Stomach (tissue), 9 donors: ENCODE results near the gene FZR1. TPM values are rescaled to one million over a fixed set of nuclear protein-coding genes. Genes with fewer than 3 reads are reported as not detected.

Source experiments
- DNase-seq, 2 donors: peaks; one replicate each; pipeline versions ENCODE4 v3.0.0 to v3.0.0-alpha.2; 2013 to 2019
- H3K27ac ChIP-seq, 5 donors: fragments of 200-600 bp in 4 of 5; sonication (generic) in 4 of 5; one replicate each; pipeline ENCODE4 v1.5.1; 2013 to 2019; ENCODE audit warnings: mild to moderate bottlenecking in 1 of 5, moderate library complexity in 1 of 5
- H3K27me3 ChIP-seq, 3 donors: fragments of 200-600 bp; sonication (generic); one replicate each; pipeline ENCODE4 v1.5.1; 2017 to 2019; ENCODE audit warnings: mixed run types in 1 of 3
- H3K36me3 ChIP-seq, 4 donors: fragments of 200-600 bp; sonication (generic); 1 replicate in 3 of 4; 2 replicates in 1 of 4; pipeline ENCODE4 v1.5.1; 2016 to 2019
- H3K4me1 ChIP-seq, 4 donors: fragments of 200-600 bp; sonication (generic); one replicate each; pipeline ENCODE4 v1.5.1; 2016 to 2019
- H3K4me3 ChIP-seq, 4 donors: fragments of 200-600 bp; sonication (generic) in 3 of 4; one replicate each; pipeline ENCODE4 v1.5.1; 2016 to 2019; ENCODE audit warnings: mild to moderate bottlenecking in 1 of 4
- H3K9me3 ChIP-seq, 4 donors: fragments of 200-600 bp; sonication (generic); one replicate each; pipeline ENCODE4 v1.5.1; 2016 to 2019
- EP300 ChIP-seq: sonication (generic); formaldehyde crosslinking; IDR thresholded peaks from one replicate; pipeline ENCODE4 v1.6.1; 2017; ENCODE audit warnings: antibody characterized with exemption
- POLR2A ChIP-seq, 4 donors: fragments of 450-650 bp; IDR thresholded peaks; one replicate each; pipeline ENCODE4 v1.6.1; 2016; ENCODE audit warnings: antibody characterized with exemption in 4 of 4, control low read depth in 2 of 4, mild to moderate bottlenecking in 1 of 4, moderate library complexity in 1 of 4
- POLR2AphosphoS5 ChIP-seq, 3 donors: sonication (generic); formaldehyde crosslinking; IDR thresholded peaks; one replicate each; pipeline ENCODE4 v1.6.1; 2016; ENCODE audit warnings: antibody characterized with exemption in 3 of 3
- WGBS, 5 donors: extraction: QIAGEN DNeasy Blood & Tissue Kit in 3 of 5; methylation state at CpG; one replicate each; pipeline versions ENCODE4 v1.1.5 to v1.1.7; 2013 to 2018; 5-methylcytosine and 5-hydroxymethylcytosine counted together
- intact Hi-C: fragments of 100-400 bp; cut with DNase I; formaldehyde crosslinking; loops from one replicate; pipeline ENCODE4 v1.15.1; 2023; ENCODE audit warnings: low total_unique reads
- polyA plus RNA-seq, 3 donors: library from polyadenylated mRNA; stranded (reverse); fragments of 200-250 nt; gene quantifications; one replicate each; pipeline ENCODE4 v1.2.3, GENCODE V29; 2013
- total RNA-seq, 5 donors: library from RNA; depleted of rRNA; stranded (reverse); fragments of >200 nt; gene quantifications; one replicate each; pipeline versions ENCODE4 v1.1.0 to v1.2.3, GENCODE V29; 2014 to 2016
- TF ChIP-seq, protein P1 (sequence below), 7 experiments: fragments of 450-650 bp in 4 of 7; fragments of 200-600 bp in 3 of 7; sonication (generic) in 3 of 7; IDR thresholded peaks; one replicate each; pipeline ENCODE4 v1.5.1; 2016 to 2019; ENCODE audit warnings: antibody characterized with exemption in 7 of 7, control low read depth in 2 of 7, mild to moderate bottlenecking in 1 of 7
- donor health status: healthy with polysubstance abuse.
- donor health status: Bipolar disorder and iron deficiency.
- donor health status: healthy.

Gene FZR1
- total and polyA plus RNA-seq, 8 donors = 9.4 to 113 (median 21.3) TPM

DNA sequence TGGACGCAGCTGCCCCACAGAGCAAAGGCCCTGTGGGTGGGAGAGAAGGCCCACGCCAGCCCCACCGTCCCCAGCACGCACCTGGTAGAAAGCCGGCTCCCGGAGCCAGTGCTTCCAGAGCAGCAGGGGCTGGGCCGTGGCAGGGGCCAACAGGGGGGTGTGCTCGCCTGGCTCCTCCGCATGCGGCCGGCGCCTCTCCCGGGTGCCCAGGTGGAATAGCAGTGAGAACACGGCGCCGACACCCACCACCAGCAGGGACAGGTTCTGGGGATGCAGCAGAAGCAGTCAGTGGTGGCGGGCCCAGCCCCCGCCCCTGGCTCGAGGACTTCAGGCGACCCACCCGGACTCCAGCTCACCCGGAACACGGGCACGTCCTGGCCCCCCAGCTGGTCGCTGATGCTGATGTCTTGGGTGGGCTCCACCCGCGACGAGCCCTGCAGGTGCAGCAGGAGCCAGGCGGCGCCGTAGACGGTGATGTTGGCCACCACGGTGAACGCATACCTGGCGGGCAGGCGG lies 41.7 kb downstream of the FZR1 start:
- Histone ChIP-seq H3K4me3 (no peak overlapping the region), H3K4me1 (peaks cover 8 to 40% (median 20%) of the 10 kb centered on the region in 4 donors), H3K36me3 (peaks cover 8 to 70% (median 62%) of the 10 kb centered on the region in 4 donors), H3K27me3 (no peaks in the 10 kb centered on the region), H3K27ac (no peak overlapping the region), H3K9me3 (no peaks in the 10 kb centered on the region)
- TF ChIP-seq POLR2A (IDR thresholded peaks at IDR 0.05) (no peak), EP300 (no peak)
- TF ChIP-seq, protein P1, sequence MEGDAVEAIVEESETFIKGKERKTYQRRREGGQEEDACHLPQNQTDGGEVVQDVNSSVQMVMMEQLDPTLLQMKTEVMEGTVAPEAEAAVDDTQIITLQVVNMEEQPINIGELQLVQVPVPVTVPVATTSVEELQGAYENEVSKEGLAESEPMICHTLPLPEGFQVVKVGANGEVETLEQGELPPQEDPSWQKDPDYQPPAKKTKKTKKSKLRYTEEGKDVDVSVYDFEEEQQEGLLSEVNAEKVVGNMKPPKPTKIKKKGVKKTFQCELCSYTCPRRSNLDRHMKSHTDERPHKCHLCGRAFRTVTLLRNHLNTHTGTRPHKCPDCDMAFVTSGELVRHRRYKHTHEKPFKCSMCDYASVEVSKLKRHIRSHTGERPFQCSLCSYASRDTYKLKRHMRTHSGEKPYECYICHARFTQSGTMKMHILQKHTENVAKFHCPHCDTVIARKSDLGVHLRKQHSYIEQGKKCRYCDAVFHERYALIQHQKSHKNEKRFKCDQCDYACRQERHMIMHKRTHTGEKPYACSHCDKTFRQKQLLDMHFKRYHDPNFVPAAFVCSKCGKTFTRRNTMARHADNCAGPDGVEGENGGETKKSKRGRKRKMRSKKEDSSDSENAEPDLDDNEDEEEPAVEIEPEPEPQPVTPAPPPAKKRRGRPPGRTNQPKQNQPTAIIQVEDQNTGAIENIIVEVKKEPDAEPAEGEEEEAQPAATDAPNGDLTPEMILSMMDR (IDR thresholded peaks at IDR 0.05) = no peak
- intact Hi-C loops = loop anchor here (10.0 kb wide), 1 partner anchor 67 kb away; no protein-coding TSS in a partner anchor
- DNase-seq = no peak
- 88 to 100% (median 90%) methylated on average over 1 to 36 of the region's 36 CpGs for WGBS, 5 donors

DNA sequence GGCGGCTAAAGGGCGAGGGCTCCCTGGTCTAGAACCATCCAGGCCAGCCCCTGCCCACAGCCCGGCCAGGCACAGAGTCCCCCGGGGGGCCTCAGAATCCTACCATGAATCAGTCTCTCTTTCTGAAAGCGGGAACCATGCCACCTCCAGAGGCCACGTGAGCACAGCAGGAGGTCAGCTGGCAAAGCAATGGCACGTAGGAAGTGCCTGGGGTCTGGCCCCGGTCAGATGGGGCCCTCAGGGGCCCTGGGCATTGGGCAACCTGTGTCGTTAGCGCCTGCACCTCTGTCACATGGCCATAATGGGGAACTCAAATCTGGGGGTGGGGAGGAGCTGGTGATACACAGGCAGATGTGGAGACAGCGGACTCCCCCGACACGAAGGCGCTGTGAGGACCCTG lies 42.5 kb downstream of the FZR1 start:
- TF ChIP-seq EP300 (no peak), POLR2AphosphoS5 (IDR thresholded peaks at IDR 0.05) (no peak), POLR2A (IDR thresholded peaks at IDR 0.05) (no peak)
- TF ChIP-seq, protein P1 (IDR thresholded peaks at IDR 0.05) = no peak
- WGBS, 5 donors = 76 to 87% (median 80%) methylated on average over 10 to 14 of the region's 14 CpGs
- intact Hi-C loops = loop anchor here (10.0 kb wide), 1 partner anchor 66 kb away; no protein-coding TSS in a partner anchor
- Histone ChIP-seq H3K27ac (no peak overlapping the region), H3K27me3 (no peaks in the 10 kb centered on the region), H3K36me3 (peaks cover 8 to 65% (median 61%) of the 10 kb centered on the region in 4 donors), H3K4me3 (no peak overlapping the region), H3K4me1 (peaks cover 8 to 40% (median 15%) of the 10 kb centered on the region in 4 donors), H3K9me3 (no peaks in the 10 kb centered on the region)
- no peak for DNase-seq

DNA sequence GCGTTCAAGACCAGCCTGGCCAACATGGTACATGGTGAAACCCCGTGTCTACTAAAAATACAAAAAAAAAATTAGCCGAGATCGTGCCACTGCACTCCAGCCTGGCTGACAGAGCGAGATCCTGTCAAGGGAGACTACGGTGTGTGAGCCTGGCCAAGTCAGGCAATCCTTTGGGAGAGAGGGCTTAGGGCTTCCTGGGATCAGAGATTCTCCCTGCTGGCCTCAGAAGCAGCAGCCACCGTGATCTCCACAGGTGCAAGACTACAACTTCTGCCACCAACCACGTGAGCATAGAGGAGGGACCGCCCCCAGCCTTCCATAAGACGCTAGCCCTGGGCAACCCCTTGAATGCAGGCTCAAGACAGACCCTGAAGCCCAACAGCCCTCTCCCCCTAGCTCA lies 43.7 kb downstream of the FZR1 start:
- intact Hi-C loops = loop anchor here (10.0 kb wide), 1 partner anchor 65 kb away; no protein-coding TSS in a partner anchor
- Histone ChIP-seq H3K4me3 (no peak overlapping the region), H3K9me3 (no peaks in the 10 kb centered on the region), H3K27me3 (no peaks in the 10 kb centered on the region), H3K36me3 (peaks cover 8 to 54% (median 50%) of the 10 kb centered on the region in 4 donors), H3K27ac (no peak overlapping the region), H3K4me1 (peaks cover 2 to 42% (median 16%) of the 10 kb centered on the region in 4 donors)
- TF ChIP-seq, protein P1 (IDR thresholded peaks at IDR 0.05) = no peak
- TF ChIP-seq POLR2A (IDR thresholded peaks at IDR 0.05) = no peak
- 83 to 92% (median 89%) methylated on average over 10 of the region's 10 CpGs for WGBS, 5 donors
- DNase-seq = no peak

DNA sequence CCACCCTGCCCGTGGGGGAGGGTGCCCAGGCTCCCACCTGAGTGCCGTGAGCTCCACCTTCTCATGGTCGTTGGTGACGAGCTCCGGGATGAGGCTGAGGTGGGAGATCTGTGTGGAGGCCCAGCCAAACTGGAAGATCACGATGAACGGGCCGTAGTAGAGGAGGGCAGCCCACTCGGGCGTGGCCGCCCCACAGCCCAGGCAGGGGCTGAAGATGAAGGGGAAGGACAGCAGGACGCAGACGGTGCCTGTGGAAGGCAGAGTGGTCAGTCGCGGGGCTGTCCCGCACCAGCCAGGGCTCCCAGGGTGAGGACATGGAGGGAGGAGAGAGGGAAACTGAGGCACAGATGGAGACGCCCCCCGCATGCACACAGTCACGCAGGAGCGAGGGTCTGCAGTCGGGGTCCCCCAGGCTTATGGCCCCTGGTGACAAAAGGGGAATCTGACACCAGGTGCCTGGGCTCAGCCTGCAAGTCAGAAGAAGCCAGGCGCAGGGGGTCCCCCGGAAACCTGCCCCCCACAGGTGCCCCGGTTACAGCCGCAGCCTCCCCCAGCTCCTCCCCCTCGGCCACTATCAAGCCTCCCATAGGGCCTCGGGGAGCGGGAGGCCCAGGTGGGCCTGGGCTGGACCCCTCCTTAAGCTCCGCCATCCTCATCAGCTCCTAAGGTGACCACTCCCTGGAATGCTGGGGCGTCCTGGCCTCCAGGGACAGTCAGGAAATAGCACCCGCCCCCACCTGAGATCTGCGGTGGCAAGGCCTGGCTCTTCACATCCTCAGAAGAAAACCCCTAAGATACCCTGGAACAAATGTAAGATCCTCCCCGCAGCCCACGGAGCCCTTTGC lies 45.1 kb downstream of the FZR1 start:
- WGBS, 5 donors = 92 to 94% (median 93%) methylated on average over 14 to 34 of the region's 34 CpGs
- no peak for TF ChIP-seq EP300
- TF ChIP-seq POLR2AphosphoS5 (IDR thresholded peaks at IDR 0.05) = no peak
- TF ChIP-seq, protein P1 (IDR thresholded peaks at IDR 0.05) = no peak
- no peak for TF ChIP-seq POLR2A (IDR thresholded peaks at IDR 0.05)
- Histone ChIP-seq H3K4me1 (peaks cover 10 to 43% (median 25%) of the 10 kb centered on the region in 4 donors), H3K27me3 (no peaks in the 10 kb centered on the region), H3K9me3 (no peaks in the 10 kb centered on the region), H3K36me3 (peaks cover 3 to 42% (median 41%) of the 10 kb centered on the region in 4 donors), H3K4me3 (no peak overlapping the region), H3K27ac (no peak overlapping the region)
- no peak for DNase-seq
- intact Hi-C loops = no loop called here
